Testis (tissue), 2 donors: ENCODE measurements around the gene CRIP3.

Experiments
- POLR2A ChIP-seq: fragments of 450-650 bp; IDR thresholded peaks from one replicate; pipeline ENCODE4 v1.6.1; 2017; ENCODE audit warnings: antibody characterized with exemption, mild to moderate bottlenecking, moderate library complexity
- TF ChIP-seq, protein P1 (sequence below), 3 experiments: fragments of 450-650 bp in 2 of 3; fragments of 200-600 bp in 1 of 3; sonication (generic) in 1 of 3; IDR thresholded peaks; one replicate each; pipeline ENCODE4 v1.5.1; 2016 to 2019; ENCODE audit warnings: antibody characterized with exemption in 3 of 3, mild to moderate bottlenecking in 2 of 3, moderate library complexity in 1 of 3

DNA sequence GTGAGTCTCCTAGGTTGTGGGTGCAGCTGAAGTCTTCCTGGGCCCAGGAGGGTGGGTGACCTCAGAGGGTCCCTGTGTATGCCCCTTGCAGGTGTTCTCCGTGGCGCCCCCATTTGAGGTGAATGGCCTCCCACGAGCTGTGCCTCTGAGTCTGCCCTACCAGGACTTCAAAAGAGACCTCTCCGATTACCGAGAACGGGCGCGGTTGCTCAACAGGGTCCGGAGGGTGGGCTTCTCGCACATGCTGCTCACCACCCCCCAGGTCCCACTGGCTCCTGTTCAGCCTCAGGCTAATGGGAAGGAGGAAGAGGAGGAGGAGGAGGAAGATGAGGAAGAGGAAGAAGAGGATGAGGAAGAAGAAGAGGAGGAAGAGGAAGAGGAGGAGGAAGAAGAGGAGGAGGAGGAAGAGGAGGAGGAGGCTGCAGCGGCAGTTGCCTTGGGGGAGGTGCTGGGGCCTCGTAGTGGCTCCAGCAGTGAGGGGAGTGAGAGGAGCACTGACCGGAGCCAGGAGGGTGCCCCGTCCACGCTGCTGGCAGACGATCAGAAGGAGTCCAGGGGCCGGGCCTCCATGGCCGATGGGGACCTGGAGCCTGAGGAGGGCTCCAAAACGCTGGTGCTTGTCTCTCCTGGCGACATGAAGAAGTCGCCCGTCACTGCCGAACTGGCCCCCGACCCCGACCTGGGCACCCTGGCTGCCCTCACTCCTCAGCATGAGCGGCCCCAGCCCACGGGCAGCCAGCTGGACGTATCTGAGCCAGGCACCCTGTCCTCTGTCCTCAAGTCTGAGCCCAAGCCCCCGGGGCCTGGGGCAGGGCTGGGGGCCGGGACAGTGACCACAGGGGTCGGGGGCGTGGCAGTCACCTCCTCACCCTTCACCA lies 25.8 kb downstream of the CRIP3 start:
- no peak for TF ChIP-seq POLR2A
- TF ChIP-seq, protein P1, sequence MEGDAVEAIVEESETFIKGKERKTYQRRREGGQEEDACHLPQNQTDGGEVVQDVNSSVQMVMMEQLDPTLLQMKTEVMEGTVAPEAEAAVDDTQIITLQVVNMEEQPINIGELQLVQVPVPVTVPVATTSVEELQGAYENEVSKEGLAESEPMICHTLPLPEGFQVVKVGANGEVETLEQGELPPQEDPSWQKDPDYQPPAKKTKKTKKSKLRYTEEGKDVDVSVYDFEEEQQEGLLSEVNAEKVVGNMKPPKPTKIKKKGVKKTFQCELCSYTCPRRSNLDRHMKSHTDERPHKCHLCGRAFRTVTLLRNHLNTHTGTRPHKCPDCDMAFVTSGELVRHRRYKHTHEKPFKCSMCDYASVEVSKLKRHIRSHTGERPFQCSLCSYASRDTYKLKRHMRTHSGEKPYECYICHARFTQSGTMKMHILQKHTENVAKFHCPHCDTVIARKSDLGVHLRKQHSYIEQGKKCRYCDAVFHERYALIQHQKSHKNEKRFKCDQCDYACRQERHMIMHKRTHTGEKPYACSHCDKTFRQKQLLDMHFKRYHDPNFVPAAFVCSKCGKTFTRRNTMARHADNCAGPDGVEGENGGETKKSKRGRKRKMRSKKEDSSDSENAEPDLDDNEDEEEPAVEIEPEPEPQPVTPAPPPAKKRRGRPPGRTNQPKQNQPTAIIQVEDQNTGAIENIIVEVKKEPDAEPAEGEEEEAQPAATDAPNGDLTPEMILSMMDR (IDR thresholded peaks at IDR 0.05): no peak
